Omental fat pad (tissue), 4 donors: ENCODE results near the gene IGFL1. TPM values are rescaled to one million over a fixed set of nuclear protein-coding genes. Genes with fewer than 3 reads are reported as not detected.
"Not testable (repeated sequence)": the region's sequence is repeated elsewhere in the genome, so short reads cannot be mapped to it uniquely, and the experiment has no call there.

ENCODE experiments used
- ATAC-seq: fragments of 150-250 bp; one replicate; pipeline ENCODE4 v1.9.1; 2016; ENCODE audit warnings: mild to moderate bottlenecking, moderate library complexity; ENCODE audit not compliant: low FRiP score
- DNase-seq: peaks from one replicate; pipeline ENCODE4 v3.0.0-alpha.2; 2019; ENCODE audit warnings: low spot score
- total RNA-seq, 4 donors: library from RNA; depleted of rRNA; stranded (reverse); fragments of >200 nt; gene quantifications; one replicate each; pipeline ENCODE4 v1.1.0, GENCODE V29; 2016
- TF ChIP-seq, protein P1 (sequence below), 3 donors: fragments of 450-650 bp; IDR thresholded peaks; one replicate each; pipeline ENCODE4 v1.5.1; 2016 to 2017; ENCODE audit warnings: antibody characterized with exemption in 3 of 3, mild to moderate bottlenecking in 3 of 3, moderate library complexity in 2 of 3

Gene IGFL1
- total RNA-seq, 4 donors from 2014 or later, result not detected

- DNase-seq (no peak), ATAC-seq (no peak)
- TF ChIP-seq, protein P1, sequence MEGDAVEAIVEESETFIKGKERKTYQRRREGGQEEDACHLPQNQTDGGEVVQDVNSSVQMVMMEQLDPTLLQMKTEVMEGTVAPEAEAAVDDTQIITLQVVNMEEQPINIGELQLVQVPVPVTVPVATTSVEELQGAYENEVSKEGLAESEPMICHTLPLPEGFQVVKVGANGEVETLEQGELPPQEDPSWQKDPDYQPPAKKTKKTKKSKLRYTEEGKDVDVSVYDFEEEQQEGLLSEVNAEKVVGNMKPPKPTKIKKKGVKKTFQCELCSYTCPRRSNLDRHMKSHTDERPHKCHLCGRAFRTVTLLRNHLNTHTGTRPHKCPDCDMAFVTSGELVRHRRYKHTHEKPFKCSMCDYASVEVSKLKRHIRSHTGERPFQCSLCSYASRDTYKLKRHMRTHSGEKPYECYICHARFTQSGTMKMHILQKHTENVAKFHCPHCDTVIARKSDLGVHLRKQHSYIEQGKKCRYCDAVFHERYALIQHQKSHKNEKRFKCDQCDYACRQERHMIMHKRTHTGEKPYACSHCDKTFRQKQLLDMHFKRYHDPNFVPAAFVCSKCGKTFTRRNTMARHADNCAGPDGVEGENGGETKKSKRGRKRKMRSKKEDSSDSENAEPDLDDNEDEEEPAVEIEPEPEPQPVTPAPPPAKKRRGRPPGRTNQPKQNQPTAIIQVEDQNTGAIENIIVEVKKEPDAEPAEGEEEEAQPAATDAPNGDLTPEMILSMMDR (IDR thresholded peaks at IDR 0.05), result no peak
These were observed 11.4 kb upstream of the IGFL1 start for GRCh38 chr19:46218160-46218559.

DNA sequence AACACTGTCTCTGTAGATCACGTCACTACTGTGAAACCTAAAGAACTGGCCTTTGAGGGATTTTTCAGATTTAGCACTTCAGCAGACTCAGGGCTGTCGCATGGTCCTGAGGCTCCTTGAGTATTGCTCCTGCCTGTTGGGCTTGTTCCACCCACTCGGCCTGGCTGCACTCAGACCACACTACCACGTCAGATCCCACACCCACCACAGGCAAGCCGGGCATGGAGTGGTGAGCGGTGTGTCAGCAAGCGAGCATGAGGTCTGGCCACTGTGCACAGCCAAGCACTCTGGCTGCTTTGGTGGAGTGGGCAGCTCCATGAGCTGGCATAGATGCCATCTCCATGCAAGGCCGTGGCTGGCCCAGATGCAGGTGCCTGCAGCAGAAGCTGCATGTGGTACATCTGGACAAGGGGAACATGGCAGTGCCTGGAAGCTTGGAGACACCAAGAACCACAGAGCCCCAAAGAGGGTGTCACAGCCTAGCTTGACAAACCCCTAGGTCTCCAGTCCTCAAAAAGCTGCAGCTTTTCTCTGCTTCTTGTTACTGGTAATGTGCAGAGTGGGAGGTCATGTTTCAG, 9.4 kb upstream of the IGFL1 start:
- DNase-seq, result no peak
- no peak for ATAC-seq
- TF ChIP-seq, protein P1 (IDR thresholded peaks at IDR 0.05), result no peak

GRCh38 chr19:46221152-46221551, 8.4 kb upstream of the IGFL1 start:
- no peak for DNase-seq
- TF ChIP-seq, protein P1 (IDR thresholded peaks at IDR 0.05), result no peak
- no peak for ATAC-seq

- TF ChIP-seq, protein P1 (IDR thresholded peaks at IDR 0.05), result no peak
- ATAC-seq (peak; percentile 96), DNase-seq (peak; percentile 35)
These were observed 7.4 kb upstream of the IGFL1 start for GRCh38 chr19:46221981-46222610.

DNA sequence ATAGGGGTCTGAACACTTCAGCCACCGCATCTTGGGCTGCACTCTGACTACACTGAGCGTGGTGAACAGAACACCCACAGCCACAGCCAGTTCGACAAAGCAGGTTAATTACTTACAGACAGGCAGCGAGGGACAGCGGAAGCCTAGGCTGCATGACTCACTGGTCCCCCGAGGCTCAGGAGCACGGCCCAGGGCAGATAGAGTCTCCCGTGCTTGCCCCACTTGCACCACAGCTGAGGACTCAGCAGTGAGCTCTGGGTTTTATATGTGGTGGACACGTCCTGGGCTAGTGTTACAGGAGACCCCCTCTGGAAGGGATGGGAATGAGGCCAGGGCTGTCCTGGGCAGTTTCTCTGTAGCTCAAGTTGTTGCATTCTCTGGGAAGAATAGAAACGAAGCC, 5.8 kb upstream of the IGFL1 start:
- DNase-seq, result not testable (repeated sequence)

GRCh38 chr19:46224773-46225172, 4.8 kb upstream of the IGFL1 start:
- TF ChIP-seq, protein P1 (IDR thresholded peaks at IDR 0.05), result no peak
- ATAC-seq, result no peak
- DNase-seq, result no peak

More for the DNA sequence above, 5.8 kb upstream of the IGFL1 start:
- not testable (repeated sequence) for ATAC-seq

DNA sequence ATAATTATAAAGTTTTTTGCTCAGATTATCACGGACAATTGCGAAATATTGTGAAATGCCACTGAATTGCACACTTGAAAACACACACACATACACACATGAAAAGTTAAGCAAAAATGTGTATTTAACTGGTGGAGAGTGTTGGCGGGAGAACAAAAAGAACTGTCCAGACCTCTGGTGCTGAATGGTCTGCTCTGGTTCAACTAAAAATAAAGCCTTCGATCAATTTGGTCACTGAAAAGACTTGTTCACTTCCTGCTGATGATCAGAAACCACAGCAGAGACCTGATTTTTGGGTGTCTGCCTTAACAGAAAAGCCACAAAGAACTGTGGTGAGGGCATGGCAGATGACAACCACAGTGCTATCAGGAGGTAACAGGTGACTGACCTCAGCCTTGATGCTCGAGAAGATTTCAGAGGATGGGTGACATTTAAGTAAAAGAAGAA, 4.0 kb upstream of the IGFL1 start:
- DNase-seq (no peak), ATAC-seq (no peak)
- TF ChIP-seq, protein P1 (IDR thresholded peaks at IDR 0.05), result no peak
